ENCODE results near the gene ATP5ME. TPM values are rescaled to one million over a fixed set of nuclear protein-coding genes. Genes with fewer than 3 reads are reported as not detected.

ATP5ME gene
- total RNA-seq = 100 to 1,000 TPM in 1 of 4 donors, 10 to 100 TPM in 3; 24.7 to 172 (median 91.5) TPM

GRCh38 chr4:674172-675035 lies at the start of gene ATP5ME, which contains the start of gene MYL5:
Gene ATP5ME (minus strand): TSS chr4:674276. CDS start chr4:674247, 29 bp downstream.
Gene MYL5 (plus strand): TSS chr4:674542. CDS start chr4:678027, 3,485 bp downstream.
- ATAC-seq (peak; percentile 91 to 94), DNase-seq (peak; percentile 94 to 96)
- H3K36me3 ChIP-seq = peaks cover 0 to 23% of the 10 kb centered on the region in 2 donors
- peak; percentile 79 to 93 for TF ChIP-seq POLR2A (IDR thresholded peaks at IDR 0.05)
- TF ChIP-seq CTCF (IDR thresholded peaks at IDR 0.05 in 4 of 5, conservative IDR thresholded peaks at IDR 0.05 in 1 of 5) = peak; percentile 79 to 97 (median 88)
- peaks cover 0 to 5% (median 0%) of the 10 kb centered on the region in 3 donors for H3K27me3 ChIP-seq
- peak within 1 kb of the TSS; percentile 90 to 99 (median 97) for H3K27ac ChIP-seq
- peaks cover 31 to 48% of the 10 kb centered on the region in 2 donors for H3K4me1 ChIP-seq
- peak within 1 kb of the TSS; percentile 88 to 99 (median 98) for H3K4me3 ChIP-seq
- intact Hi-C loops (cut with DNase I; ENCODE audit: low total_unique reads) (loop anchor here (1.0 to 10.0 kb wide), 4 partner anchors 108 to 673 kb away; partner anchors contain the start of genes GAK, PIGG, TMEM175 and UVSSA), in situ Hi-C loops (cut with MboI; ENCODE audit: low sequenced_read_pairs in 4 of 4) (loop anchor here in 1 of 4 donors (10.0 kb wide), 1 partner anchor 110 kb away; no protein-coding TSS in a partner anchor)
- no peaks in the 10 kb centered on the region for H3K9me3 ChIP-seq

- H3K4me3 ChIP-seq = no peak overlapping the region
- intact Hi-C loops (cut with DNase I; ENCODE audit: low total_unique reads) (no loop called here), in situ Hi-C loops (cut with MboI; ENCODE audit: low sequenced_read_pairs in 4 of 4) (no loop called here)
- H3K4me1 ChIP-seq = peaks cover 0 to 9% of the 10 kb centered on the region in 2 donors
- no peaks in the 10 kb centered on the region for H3K27me3 ChIP-seq
- no peak overlapping the region for H3K27ac ChIP-seq
- no peaks in the 10 kb centered on the region for H3K36me3 ChIP-seq
- DNase-seq (no peak), ATAC-seq (no peak)
- H3K9me3 ChIP-seq = no peaks in the 10 kb centered on the region
- no peak for TF ChIP-seq CTCF (IDR thresholded peaks at IDR 0.05 in 4 of 5, conservative IDR thresholded peaks at IDR 0.05 in 1 of 5)
- no peak for TF ChIP-seq POLR2A (IDR thresholded peaks at IDR 0.05)
Measured at GRCh38 chr4:722851-723360, 48.8 kb upstream of the ATP5ME start.

GRCh38 chr4:722169-722725 lies 48.2 kb upstream of the ATP5ME start:
- Histone ChIP-seq H3K4me3 (no peak overlapping the region), H3K9me3 (no peaks in the 10 kb centered on the region), H3K36me3 (no peaks in the 10 kb centered on the region), H3K4me1 (peaks cover 0 to 9% of the 10 kb centered on the region in 2 donors), H3K27ac (no peak overlapping the region), H3K27me3 (no peaks in the 10 kb centered on the region)
- no peak for ATAC-seq
- in situ Hi-C loops (cut with MboI; ENCODE audit: low sequenced_read_pairs in 4 of 4) (no loop called here), intact Hi-C loops (cut with DNase I; ENCODE audit: low total_unique reads) (no loop called here)
- TF ChIP-seq POLR2A (IDR thresholded peaks at IDR 0.05) = no peak
- TF ChIP-seq CTCF (IDR thresholded peaks at IDR 0.05 in 4 of 5, conservative IDR thresholded peaks at IDR 0.05 in 1 of 5) = no peak
- no peak for DNase-seq

GRCh38 chr4:721261-722168 lies 47.4 kb upstream of the ATP5ME start:
- in situ Hi-C loops (cut with MboI; ENCODE audit: low sequenced_read_pairs in 4 of 4) = no loop called here
- TF ChIP-seq POLR2A (IDR thresholded peaks at IDR 0.05) (no peak), CTCF (IDR thresholded peaks at IDR 0.05 in 4 of 5, conservative IDR thresholded peaks at IDR 0.05 in 1 of 5) (no peak)
- H3K4me3 ChIP-seq = no peak overlapping the region
- ATAC-seq (no peak), DNase-seq (no peak)
- H3K4me1 ChIP-seq = peaks cover 0 to 4% of the 10 kb centered on the region in 2 donors
- no peak overlapping the region for H3K27ac ChIP-seq
- H3K36me3 ChIP-seq = no peaks in the 10 kb centered on the region
- H3K9me3 ChIP-seq = no peaks in the 10 kb centered on the region
- H3K27me3 ChIP-seq = no peaks in the 10 kb centered on the region
- intact Hi-C loops (cut with DNase I; ENCODE audit: low total_unique reads) = no loop called here

Data from gastrocnemius medialis (tissue), 4 donors.